GM19452 (cell line): ENCODE data around the gene GTPBP2.

Experiments
- ATAC-seq: cut with Tn5 transposase; IDR thresholded peaks from one replicate; pipeline ENCODE4 v1.9.1; 2021; ENCODE audit not compliant: unreplicated experiment

GTPBP2 gene, protein sequence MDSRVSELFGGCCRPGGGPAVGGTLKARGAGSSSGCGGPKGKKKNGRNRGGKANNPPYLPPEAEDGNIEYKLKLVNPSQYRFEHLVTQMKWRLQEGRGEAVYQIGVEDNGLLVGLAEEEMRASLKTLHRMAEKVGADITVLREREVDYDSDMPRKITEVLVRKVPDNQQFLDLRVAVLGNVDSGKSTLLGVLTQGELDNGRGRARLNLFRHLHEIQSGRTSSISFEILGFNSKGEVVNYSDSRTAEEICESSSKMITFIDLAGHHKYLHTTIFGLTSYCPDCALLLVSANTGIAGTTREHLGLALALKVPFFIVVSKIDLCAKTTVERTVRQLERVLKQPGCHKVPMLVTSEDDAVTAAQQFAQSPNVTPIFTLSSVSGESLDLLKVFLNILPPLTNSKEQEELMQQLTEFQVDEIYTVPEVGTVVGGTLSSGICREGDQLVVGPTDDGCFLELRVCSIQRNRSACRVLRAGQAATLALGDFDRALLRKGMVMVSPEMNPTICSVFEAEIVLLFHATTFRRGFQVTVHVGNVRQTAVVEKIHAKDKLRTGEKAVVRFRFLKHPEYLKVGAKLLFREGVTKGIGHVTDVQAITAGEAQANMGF

DNA sequence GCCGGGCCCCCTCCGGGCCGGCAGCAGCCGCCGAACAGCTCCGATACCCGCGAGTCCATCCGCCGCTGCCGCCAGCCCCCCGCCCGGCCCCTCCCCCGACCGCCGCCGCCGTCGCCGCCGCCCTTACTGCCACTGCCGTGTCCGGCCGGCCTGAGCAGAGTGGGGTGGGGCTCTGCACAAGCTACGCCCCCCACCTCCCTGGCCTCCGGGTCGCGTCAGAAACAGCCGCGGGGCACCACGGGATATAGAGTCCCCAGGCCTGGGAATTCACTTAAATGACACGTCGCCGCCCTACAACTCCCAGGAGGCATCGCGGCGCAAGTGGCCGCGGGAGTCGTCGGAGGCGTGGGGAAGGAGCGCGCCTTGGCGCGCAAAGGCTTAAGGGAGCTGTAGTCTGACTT lies at the start of gene GTPBP2:
TSS of gene GTPBP2 (minus strand) at position 161 of the 401 bp plus-strand sequence. CDS start at position 59, 102 bp downstream.
- peak; percentile 82 for ATAC-seq

DNA sequence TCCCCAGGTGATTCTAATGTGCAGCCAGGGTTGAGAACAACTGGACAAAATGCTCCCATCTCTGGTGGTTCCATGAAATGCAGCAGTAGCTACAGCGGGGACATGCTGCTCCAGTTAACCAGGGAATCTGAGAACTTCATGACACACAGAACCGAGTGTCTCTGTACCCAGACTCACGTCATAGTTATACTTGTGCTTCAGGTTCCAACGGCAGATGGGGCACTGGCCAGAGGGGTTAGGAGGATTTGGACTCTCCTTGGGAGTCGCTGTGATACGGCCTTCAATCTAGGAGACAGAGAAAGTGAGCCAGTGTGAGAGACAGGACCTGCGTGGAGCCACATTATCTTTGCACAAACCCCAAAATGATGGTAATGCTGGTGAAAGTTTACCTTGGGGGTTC lies 49.3 kb upstream of the GTPBP2 start:
- ATAC-seq, result no peak

DNA sequence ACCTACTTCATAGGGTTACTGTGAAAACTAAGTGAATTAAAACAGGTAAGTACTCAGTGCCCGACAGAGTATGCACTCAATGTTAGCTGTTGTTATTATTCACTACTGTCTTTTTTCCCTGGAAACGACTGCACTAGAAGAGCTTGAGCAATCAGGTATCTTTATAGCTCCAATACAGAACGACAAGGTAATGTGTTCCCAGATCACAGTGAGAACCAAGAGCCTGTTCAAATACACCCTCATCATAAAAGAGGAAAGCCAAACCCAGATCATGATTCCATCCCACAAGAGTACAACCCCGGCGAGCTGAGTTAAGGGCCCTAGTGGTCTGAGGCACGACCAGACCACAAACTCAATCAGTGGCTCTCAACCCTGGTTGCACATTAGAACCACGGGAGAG lies 48.7 kb upstream of the GTPBP2 start:
- no peak for ATAC-seq

DNA sequence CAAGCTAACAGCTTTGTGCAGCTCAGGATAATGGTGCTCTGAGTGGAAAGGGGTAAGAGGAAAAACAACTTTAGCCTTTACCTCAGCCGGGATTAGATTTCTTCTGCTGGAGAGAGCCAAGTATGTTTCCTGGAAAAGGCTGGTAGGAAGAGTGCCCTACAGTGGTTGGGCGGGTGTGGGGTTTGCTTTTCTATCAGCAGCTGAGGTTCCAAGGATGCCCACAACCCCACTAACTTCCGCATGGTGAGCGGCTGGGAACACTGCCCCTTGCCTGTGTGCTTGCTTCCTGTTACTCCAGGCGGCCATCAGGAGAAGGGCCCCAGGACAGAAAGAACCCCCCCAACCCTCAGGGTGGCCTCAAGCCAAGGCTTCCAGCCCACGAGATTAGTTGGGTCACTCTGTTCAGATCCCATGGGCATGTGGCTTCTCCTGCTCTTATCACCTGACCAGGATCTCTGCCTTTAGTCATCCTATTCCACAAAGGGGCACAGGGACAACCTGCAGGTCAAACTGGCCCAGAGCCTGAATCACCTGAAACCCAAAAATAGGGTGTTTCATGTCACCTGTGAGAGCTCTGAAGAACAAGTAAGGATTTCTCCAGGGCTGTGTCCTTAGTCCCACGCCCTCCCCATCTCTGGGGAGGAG lies 48.0 kb upstream of the GTPBP2 start:
- no peak for ATAC-seq

DNA sequence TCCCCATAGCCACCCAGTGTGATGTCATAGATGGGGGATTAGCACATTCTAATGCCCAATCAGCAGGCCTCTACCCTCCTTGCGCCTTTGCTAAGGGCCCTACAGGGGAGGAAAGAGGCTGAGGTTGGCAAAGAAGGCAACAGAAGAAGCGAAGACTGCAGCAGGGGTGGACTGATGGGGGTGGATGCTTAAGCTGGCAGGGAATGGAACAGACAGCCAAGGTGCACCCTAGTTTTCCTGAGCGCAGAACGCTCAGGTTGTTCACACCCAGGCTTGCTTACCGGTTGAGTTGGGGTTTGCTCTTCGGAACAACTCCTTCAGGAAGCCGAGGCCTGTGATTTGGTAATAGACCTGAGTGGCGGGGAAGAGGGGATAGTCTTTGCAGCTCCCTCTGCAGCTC lies 45.9 kb upstream of the GTPBP2 start:
- ATAC-seq, result no peak

DNA sequence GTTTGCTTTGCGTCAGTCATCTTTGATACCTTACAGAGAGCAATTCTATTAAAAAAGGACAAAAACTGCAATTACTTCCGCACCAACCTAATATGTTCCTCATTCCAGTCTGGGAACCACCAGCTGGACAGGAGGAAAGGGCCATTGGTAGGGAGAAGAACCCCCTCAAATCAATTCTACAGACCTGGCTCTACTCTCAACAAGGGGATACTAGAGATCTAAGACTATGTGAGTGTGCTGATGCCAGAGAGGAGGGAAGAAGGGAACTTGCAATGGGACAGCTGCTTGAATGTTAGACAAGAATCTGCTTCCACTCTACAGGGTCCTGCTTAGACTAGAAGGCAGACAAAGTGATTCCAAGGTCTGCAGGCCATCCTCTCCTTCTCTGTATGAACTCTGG lies 45.2 kb upstream of the GTPBP2 start:
- no peak for ATAC-seq

DNA sequence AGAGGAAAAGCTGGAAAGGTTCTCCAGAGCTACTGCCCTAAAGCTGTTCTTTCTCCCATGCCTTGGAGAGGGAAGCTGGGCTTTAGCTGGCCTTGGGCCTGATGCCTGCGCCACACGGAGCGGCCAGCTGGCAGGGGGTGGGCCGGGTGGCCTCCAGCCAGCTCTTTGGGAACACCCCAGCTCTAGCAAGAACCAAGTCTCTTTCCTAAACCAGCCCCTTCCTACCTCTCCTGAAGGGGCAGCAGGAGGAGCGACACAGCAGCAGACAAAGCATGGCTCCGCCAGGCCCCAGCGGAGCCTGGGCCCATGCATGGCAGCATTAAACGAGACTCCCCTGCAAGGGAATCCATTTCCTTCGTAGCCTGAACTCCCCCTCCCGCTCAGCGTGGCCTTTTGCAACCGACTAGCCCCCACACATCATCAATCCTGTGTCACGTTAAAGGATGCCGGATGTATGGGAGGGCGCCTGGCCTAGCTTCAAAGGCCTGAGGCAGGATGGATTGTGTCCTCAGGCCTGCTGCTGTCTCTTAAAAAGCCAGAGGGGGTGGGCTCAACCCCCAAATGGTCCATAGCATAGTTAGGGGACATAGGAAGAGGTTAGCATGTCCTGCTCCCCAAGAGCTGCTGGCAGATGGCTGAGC lies 44.5 kb upstream of the GTPBP2 start:
- ATAC-seq, result no peak

DNA sequence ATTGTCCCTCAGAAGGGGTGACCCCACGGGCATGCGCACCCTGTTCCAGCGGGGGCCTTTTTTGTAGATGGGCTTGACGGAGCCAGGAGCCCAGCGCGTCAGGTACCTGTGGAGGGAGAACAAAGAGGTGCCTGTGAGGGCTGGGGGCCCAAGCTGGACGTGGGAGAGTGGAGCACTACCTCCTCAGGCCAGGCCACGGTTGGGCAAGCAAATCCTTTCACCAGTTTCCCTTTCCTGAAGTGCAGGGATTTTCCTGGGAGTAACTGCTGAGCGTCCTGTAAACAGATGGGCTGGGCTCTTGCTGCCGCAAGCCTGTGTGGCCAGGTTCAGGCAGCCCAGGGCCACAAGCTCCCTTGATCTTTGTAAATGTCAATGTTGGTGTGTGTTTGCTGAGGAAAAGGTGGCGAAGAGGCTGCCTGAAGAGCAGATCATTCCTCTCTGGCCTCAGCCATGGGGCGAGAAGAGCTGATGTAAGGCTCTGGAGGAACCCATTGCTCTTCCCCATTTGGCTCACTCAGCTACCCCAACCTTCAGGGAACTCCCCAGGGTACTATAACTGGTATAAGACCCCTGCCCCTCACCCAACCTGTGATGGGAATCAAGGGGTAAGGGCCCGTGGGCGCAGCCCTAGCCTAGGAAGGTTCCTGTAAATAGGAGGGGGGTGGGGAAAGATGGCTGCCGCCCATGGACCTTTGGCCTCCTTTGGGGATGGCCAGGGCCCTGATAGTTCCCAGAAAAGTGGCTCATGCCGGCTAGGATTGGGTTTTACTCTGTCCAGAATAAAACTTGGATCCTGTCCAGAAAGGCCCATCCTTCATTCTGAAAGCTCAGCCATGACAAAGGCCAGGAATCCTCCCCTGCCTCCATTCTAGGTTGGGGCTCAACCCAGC lies 43.0 kb upstream of the GTPBP2 start:
- no peak for ATAC-seq

DNA sequence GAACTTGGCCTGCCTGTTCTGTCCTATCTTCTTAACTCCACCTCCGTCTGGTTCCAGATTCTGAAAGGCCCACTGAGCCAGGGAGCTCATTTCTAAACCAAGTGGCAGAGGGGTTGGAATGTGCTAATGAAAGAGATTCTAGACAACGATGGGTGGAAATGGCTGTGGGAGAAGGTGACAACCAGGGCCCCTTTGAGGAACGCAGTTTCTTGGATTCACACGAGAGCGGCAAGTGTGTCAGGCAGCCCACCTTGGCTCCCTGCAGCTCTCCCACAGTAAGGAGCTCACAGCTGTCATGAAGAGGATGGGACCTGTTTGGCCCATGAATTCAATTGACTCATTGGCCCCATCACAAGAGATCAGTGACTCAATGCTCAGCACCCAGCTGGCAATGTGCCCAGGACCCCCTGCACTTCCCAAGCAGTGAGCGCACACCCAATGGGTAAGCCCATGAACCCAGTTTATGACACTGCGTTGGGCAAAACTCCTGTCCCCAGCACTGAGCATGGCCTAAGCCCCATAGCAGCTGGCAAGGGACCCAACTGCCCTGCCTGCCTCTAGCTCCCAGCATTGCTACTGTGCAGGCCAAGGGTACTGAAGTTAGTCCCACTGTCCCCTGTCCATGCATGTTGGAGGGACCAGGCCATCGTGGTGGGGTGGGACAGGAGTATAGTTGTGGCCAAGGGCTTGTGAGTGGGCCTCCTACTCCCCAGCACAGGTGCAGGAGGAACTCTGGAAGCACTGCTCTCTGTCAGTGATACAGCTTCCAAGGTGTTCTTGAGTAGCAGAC lies 42.1 kb upstream of the GTPBP2 start:
- ATAC-seq, result no peak

DNA sequence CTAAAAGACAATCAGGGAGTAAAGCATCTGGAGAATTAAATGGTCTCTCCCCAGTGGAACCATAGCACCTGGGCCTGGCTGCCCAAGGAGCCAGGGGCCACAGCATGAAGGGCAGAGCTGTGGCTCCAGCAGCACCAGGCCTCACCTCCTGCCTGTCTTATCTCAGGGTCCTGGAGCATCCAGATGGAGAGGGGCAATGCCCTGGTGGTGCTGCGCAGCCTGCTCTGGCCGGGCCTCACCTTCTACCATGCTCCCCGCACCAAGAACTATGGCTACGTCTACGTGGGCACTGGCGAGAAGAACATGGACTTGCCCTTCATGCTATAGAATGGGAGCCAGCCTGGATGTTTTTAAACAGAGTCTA lies 41.5 kb upstream of the GTPBP2 start:
- no peak for ATAC-seq

DNA sequence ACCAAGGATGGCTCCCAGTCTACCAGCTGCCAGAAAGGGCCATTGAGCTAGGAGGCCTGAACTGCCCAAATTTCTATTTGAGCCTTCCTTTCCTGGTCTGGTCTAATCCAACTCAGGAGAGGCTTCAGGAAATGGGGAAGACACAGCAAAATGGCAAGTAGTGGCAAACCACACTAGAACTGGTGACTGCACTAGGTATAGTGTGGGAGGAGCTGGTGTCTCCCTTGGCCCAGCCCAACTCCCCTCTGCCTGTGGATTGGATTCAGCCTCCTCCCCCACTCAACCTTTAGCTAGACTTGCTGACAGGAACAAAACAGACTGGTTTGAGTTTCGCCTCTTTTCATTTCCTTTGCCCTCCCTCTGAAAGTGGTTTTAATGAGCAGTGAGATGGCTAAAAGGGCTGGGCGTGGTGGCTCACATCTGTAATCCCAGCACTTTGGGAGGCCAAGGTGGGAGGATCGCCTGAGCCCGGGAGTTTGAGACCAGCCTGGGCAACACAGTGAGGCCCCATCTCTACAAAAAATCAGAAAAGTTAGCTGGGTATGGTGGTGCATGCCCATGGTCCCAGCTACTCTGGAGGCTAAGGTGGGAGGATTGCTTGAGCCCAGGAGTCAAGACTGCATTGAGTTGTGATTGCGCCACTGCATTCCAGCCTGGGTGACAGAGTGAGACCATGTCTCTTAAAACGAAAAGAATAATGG lies 41.0 kb upstream of the GTPBP2 start:
- no peak for ATAC-seq

DNA sequence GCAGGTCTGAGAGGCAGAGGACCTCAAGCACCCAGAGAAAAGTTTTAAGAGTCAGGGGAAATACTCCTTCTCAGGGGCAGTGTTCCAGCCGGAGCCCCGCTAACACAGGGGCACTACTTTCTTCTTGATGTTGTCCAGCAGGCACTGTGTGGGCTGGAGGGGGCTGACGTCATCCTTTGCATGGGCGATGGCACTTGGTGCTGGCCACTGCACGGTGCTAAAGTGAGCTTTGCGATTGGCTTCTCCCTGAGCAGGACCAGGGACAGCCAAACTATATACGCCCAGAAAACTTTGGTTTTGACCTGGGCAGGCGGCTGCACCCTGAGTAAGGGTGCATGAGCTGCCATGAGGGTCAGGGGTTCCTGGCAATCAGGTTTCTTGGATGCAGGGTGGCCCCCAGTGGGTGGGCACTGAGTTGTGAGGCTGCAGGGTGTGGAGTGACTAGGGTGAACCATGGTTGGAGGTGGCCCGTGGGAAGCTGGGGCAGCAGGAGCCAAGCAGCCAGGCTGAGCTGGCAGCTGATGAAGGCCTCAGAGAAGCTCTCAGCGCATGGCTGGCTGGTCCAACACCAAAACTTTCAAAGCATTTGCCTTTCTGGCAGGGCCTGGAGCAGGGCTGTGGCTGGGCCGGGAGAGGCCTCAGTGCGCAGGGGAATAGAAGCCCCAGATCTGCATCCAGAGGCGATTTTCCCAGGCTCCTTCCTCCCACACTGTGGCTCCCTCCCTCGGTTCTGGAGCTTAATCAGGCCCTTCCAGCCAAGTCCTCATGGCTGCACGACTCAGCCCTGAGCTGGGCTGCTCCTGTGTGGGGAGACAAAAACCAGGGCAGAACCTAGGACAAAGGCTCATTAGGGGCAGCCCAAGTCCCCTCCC lies 40.2 kb upstream of the GTPBP2 start:
- no peak for ATAC-seq

DNA sequence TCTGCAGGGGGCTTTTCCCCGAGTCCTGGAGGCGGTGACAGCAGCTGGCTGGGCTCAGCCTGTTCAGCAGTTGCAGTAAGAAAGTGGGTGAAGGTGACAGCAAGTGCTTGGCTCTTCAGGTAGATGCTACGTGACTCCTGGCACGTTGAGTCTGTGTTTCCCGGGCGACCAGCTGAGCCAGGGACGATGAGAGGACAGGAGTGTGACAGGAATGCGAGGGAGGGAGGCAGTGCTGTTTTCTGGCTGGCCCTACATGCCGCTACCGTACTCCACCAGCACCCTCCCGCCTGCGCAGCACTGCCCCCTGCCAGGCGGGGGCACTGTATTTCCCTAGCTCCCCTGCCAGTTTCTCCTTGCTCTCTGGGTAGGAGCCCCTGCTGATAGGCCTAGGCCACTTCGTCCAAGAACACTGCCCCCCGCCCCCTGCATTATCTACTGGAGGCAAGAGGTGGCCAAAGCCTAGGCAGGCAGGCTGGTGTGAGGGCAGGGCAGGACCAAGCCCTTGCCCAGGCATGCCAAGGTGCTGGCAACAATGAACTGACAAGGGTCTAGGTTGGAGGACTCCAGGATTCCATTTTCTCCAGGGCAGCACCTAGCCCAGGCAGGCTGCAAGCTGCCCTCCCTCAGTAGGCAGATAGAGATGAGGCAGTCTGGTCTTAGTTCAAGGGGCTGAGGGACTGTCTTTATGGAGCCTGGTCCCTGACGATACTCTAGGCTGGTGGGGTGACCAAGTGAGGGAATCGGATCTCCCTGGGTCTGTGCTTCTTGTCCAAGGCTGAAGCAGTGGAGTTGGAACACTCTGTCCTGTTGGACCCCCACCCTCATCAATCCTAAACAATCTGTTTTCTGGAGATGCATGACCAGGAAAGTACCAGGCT lies 39.3 kb upstream of the GTPBP2 start:
- ATAC-seq, result no peak

DNA sequence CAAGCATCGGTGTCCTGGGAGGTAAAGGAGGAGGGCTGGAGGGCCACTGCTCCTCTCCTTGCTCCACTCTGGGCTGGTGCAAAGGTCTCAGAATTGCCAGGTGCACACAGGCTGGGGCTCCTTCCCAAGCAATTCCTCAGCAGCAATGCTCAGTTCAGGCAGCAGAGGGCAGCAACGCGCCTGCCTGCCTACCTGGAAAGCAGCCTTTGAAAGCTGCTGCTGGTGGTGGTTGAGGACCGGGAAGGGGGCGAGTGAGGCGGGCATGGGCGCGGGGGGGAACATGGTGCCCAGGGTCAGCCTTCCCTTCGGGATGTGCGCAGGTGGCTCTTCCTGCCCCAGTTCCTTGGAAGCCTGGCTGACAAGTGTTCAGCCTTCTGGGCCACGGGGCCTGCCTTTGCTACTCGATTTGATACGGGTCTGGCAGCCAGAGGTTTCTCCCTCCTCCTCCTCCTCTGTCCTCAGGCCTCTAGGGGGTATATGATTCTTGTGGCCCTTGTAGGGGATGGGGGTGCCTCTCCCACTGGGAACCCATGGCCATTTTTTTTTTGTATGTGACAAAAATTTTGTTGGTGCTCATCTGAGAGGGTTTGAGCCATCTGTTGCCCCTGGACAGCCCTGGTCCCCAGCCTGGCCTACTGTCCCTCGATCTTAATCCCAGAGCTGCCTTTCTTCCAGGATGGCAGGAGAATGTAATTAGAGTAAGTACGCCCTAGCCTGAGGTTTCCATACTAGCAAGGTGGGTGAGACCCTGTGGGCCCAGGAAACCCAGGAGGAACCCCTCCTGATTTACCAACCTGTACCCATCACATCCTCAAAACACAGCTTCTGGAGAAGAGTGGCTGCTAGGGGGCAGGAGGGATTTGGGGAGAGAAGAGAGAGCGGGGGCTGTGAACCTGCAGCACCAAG lies 38.4 kb upstream of the GTPBP2 start:
- ATAC-seq, result no peak

DNA sequence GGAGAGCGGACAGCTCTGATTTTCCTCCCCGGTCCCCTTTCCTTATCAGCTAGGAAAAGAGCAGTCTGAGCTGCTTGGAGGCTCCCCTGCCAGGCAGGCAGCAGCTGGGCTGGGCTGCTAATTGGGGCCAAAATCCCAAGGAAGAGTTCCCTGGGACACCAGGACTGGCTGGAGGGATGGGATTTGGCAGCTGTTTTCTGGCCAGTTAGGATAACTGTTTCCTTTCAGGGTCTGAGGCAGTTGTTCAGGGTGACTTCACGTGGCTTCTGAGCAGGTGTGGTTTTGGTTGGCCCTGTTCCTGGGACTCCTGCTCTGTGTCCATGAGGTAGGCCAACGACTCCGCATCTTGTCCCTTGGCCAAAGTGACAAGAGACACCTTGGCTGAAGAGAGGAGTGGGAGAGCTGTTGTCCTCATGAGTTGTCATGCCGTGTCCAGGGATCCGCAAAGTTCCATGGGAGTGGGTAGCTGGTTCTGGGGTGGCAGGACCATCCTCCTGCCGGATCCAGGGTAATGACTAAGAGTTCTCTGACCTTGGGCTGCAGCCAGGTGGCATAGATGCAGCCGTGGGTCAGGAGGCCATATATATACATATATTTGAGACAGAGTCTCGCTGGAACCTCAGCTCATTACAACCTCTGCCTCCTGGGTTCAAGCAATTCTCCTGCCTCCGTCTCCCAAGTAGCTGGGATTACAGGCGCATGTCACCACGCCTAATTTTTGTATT lies 37.3 kb upstream of the GTPBP2 start:
- no peak for ATAC-seq

DNA sequence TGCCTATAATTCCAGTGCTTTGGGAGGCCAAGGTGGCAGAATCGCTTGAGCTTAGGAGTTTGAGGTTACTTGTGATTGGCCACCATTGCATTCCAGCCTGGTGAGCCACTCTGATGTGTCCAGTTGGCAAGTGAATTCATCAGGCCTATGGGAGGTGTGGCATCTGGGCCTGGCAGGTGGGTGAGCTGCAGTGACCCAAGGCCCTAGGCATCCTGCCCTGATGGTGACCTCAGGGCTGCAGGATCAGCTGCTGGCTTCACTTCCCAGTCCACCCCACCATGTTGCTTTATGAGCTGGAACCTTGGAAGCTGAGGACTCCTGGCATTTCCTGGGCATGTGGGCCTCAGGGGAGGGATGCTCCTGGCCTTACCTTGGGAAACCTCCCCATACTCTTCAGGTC lies 36.3 kb upstream of the GTPBP2 start:
- no peak for ATAC-seq
